HG03354 (cell line): ENCODE measurements around the gene LARP7.

Source experiments
- ATAC-seq: cut with Tn5 transposase; IDR thresholded peaks from one replicate; pipeline ENCODE4 v1.9.1; 2021; ENCODE audit warnings: mild to moderate bottlenecking; ENCODE audit not compliant: unreplicated experiment, poor library complexity, severe bottlenecking

The LARP7 gene

DNA sequence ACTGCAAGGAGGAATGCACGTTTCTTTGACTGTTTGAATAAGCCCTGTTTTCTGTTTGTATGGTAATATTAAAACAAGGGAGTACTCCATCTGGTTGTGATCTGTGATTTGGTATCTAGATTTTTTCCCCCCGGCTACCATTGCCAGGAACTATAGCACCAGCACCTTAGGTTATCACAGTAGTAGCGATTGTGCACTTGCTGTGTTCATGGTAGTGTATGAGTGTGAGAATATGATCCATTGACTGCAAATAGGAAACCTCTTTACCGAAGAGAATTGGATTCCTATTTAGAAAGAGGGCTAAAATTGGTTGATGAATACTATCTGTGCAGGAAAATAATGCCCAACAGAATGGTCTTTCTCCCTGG is 69.9 kb downstream of the LARP7 start:
- ATAC-seq, result peak; percentile 8
